DOHH2 (cell line): Measurements from ENCODE around the gene ANKRD13A.

Experiments
- H3F3A ChIP-seq: fragments of 200-600 bp; sonication (generic), shearing (Covaris generic); 2 replicates; pipeline ENCODE4 v1.6.0; 2016; ENCODE audit warnings: antibody characterized with exemption, mild to moderate bottlenecking; ENCODE audit not compliant: control insufficient read depth, insufficient read depth
- H3K27ac ChIP-seq: fragments of 200-600 bp; sonication (generic); 2 replicates; pipeline ENCODE4 v1.5.1; 2014; ENCODE audit warnings: low read depth, mild to moderate bottlenecking, low read length, moderate library complexity
- H3K27me3 ChIP-seq: fragments of 200-600 bp; sonication (generic); 2 replicates; pipeline ENCODE4 v1.6.1; 2014; ENCODE audit warnings: mild to moderate bottlenecking, low read length, mixed read lengths; ENCODE audit not compliant: control insufficient read depth
- H3K36me3 ChIP-seq: fragments of 200-600 bp; sonication (generic); 2 replicates; pipeline ENCODE4 v1.6.1; 2014; ENCODE audit warnings: mild to moderate bottlenecking, low read length, moderate library complexity, mixed read lengths; ENCODE audit not compliant: control insufficient read depth
- H3K4me1 ChIP-seq: fragments of 200-600 bp; sonication (generic); 2 replicates; pipeline ENCODE4 v1.6.1; 2014; ENCODE audit warnings: mild to moderate bottlenecking, low read length, mixed read lengths; ENCODE audit not compliant: control insufficient read depth
- H3K4me2 ChIP-seq: fragments of 200-600 bp; sonication (generic); 2 replicates; pipeline ENCODE4 v1.6.0; 2014; ENCODE audit warnings: mild to moderate bottlenecking, low read length, moderate library complexity
- H3K4me3 ChIP-seq: fragments of 200-600 bp; sonication (generic); 2 replicates; pipeline ENCODE4 v1.5.1; 2014; ENCODE audit warnings: mild to moderate bottlenecking, low read length, mixed read lengths
- H3K79me2 ChIP-seq: fragments of 200-600 bp; sonication (generic); 2 replicates; pipeline ENCODE4 v1.6.1; 2014; ENCODE audit warnings: mild to moderate bottlenecking, low read length, mixed read lengths; ENCODE audit not compliant: control insufficient read depth
- H3K9me2 ChIP-seq: fragments of 200-600 bp; sonication (generic); replicated peaks from 2 replicates; pipeline ENCODE4 v1.6.1; 2014; ENCODE audit warnings: mild to moderate bottlenecking, low read length, mixed read lengths; ENCODE audit not compliant: control insufficient read depth
- H3K9me3 ChIP-seq: fragments of 200-600 bp; sonication (generic); 2 replicates; pipeline ENCODE4 v1.6.1; 2014; ENCODE audit warnings: antibody characterized with exemption, low read length, mixed read lengths; ENCODE audit not compliant: control insufficient read depth, insufficient read depth
- H4K20me1 ChIP-seq: fragments of 200-600 bp; sonication (generic); 2 replicates; pipeline ENCODE4 v1.6.0; 2014; ENCODE audit warnings: low read depth, mild to moderate bottlenecking, antibody characterized with exemption, low read length, moderate library complexity; ENCODE audit not compliant: control insufficient read depth, insufficient read depth
- EZH2phosphoT487 ChIP-seq: fragments of 200-600 bp; sonication (generic); IDR thresholded peaks from 2 replicates; pipeline ENCODE4 v1.6.1; 2017; ENCODE audit warnings: borderline replicate concordance, mild to moderate bottlenecking, antibody characterized with exemption, low read length, moderate library complexity, mixed read lengths
- TF ChIP-seq, protein P1 (sequence below): fragments of 200-600 bp; sonication (generic); IDR thresholded peaks from one replicate; pipeline ENCODE4 v1.5.1; 2014; ENCODE audit warnings: antibody characterized with exemption, mild to moderate bottlenecking, low read depth, low read length; ENCODE audit not compliant: poor library complexity, severe bottlenecking

ANKRD13A gene

GRCh38 chr12:109953656-109954055, 45.6 kb upstream of the ANKRD13A start:
- H3K27ac ChIP-seq: no peak overlapping the region
- H3K36me3 ChIP-seq: peaks cover 75% of the 10 kb centered on the region

GRCh38 chr12:109958374-109958773, 40.9 kb upstream of the ANKRD13A start:
- Histone ChIP-seq H3K4me1 (no peaks in the 10 kb centered on the region), H3K9me3 (no peaks in the 10 kb centered on the region), H3K27ac (no peak overlapping the region), H3K9me2 (no peaks in the 10 kb centered on the region), H3K36me3 (peaks cover 75% of the 10 kb centered on the region), H3F3A (no peaks in the 10 kb centered on the region), H4K20me1 (no peaks in the 10 kb centered on the region), H3K4me2 (no peak overlapping the region), H3K4me3 (no peak overlapping the region), H3K27me3 (no peaks in the 10 kb centered on the region), H3K79me2 (no peaks in the 10 kb centered on the region)
- no peak for TF ChIP-seq EZH2phosphoT487
- TF ChIP-seq, protein P1, sequence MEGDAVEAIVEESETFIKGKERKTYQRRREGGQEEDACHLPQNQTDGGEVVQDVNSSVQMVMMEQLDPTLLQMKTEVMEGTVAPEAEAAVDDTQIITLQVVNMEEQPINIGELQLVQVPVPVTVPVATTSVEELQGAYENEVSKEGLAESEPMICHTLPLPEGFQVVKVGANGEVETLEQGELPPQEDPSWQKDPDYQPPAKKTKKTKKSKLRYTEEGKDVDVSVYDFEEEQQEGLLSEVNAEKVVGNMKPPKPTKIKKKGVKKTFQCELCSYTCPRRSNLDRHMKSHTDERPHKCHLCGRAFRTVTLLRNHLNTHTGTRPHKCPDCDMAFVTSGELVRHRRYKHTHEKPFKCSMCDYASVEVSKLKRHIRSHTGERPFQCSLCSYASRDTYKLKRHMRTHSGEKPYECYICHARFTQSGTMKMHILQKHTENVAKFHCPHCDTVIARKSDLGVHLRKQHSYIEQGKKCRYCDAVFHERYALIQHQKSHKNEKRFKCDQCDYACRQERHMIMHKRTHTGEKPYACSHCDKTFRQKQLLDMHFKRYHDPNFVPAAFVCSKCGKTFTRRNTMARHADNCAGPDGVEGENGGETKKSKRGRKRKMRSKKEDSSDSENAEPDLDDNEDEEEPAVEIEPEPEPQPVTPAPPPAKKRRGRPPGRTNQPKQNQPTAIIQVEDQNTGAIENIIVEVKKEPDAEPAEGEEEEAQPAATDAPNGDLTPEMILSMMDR: no peak

More at GRCh38 chr12:109953656-109954055, 45.6 kb upstream of the ANKRD13A start:
- 0 out of 2 replicates have a peak, but pooled peaks cover 5% of the 10 kb centered on the region for H3F3A ChIP-seq
- H4K20me1 ChIP-seq: 0 out of 2 replicates have a peak, but pooled peaks cover 3% of the 10 kb centered on the region
- H3K9me2 ChIP-seq: no peaks in the 10 kb centered on the region
- TF ChIP-seq EZH2phosphoT487: no peak
- TF ChIP-seq, protein P1: no peak
- no peaks in the 10 kb centered on the region for H3K9me3 ChIP-seq
- no peak overlapping the region for H3K4me3 ChIP-seq
- H3K79me2 ChIP-seq: no peaks in the 10 kb centered on the region
- H3K4me2 ChIP-seq: no peak overlapping the region
- H3K27me3 ChIP-seq: no peaks in the 10 kb centered on the region
- H3K4me1 ChIP-seq: 0 out of 2 replicates have a peak, but pooled peaks cover 4% of the 10 kb centered on the region

- H3K9me3 ChIP-seq: no peaks in the 10 kb centered on the region
- H3K4me2 ChIP-seq: no peak overlapping the region
- H3K36me3 ChIP-seq: peaks cover 77% of the 10 kb centered on the region
- no peaks in the 10 kb centered on the region for H3K9me2 ChIP-seq
- no peaks in the 10 kb centered on the region for H3K4me1 ChIP-seq
- no peaks in the 10 kb centered on the region for H4K20me1 ChIP-seq
- H3K4me3 ChIP-seq: no peak overlapping the region
- TF ChIP-seq, protein P1: no peak
- no peak for TF ChIP-seq EZH2phosphoT487
- H3K79me2 ChIP-seq: no peaks in the 10 kb centered on the region
- H3F3A ChIP-seq: no peaks in the 10 kb centered on the region
- H3K27me3 ChIP-seq: no peaks in the 10 kb centered on the region
- H3K27ac ChIP-seq: no peak overlapping the region
Observed at GRCh38 chr12:109959411-109960093, 39.7 kb upstream of the ANKRD13A start.
